Stimulated activated naive CD8-positive, alpha-beta T cell treated with anti-CD3 and anti-CD28 coated beads, Interleukin-15, Interleukin-2, amounts not matched to agents 100 ng/mL and 50 ng/mL, for 24 hours (primary cell): Measurements from ENCODE around the gene MZT2A.
A peak's percentile ranks its signal among the peaks of the same experiment; 100 is the strongest.
"Not testable (repeated sequence)": the region's sequence is repeated elsewhere in the genome, so short reads cannot be mapped to it uniquely, and the experiment has no call there.

Experiments used
- H3K27ac Mint-ChIP-seq: one replicate; pipeline ENCODE4 v1.8.0; 2021; ENCODE audit warnings: mild to moderate bottlenecking, mixed read lengths
- H3K27me3 Mint-ChIP-seq: one replicate; pipeline ENCODE4 v1.8.0; 2021; ENCODE audit warnings: mixed read lengths
- H3K36me3 Mint-ChIP-seq: one replicate; pipeline ENCODE4 v1.8.0; 2021; ENCODE audit warnings: low read depth, mixed read lengths
- H3K4me1 Mint-ChIP-seq: one replicate; pipeline ENCODE4 v1.8.0; 2021; ENCODE audit warnings: low read depth, mixed read lengths
- H3K4me3 Mint-ChIP-seq: one replicate; pipeline ENCODE4 v1.8.0; 2021; ENCODE audit warnings: mild to moderate bottlenecking, mixed read lengths
- H3K9me3 Mint-ChIP-seq: one replicate; pipeline ENCODE4 v1.8.0; 2021; ENCODE audit warnings: mixed read lengths

MZT2A gene

GRCh38 chr2:131527131-131528001 is 35.2 kb upstream of the MZT2A start, which contains the start of gene CCDC74A:
TSS of gene CCDC74A (plus strand) at chr2:131527888. CDS start at chr2:131527971, 83 bp downstream.
- peak within 1 kb of the TSS; percentile 82 for H3K4me3 Mint-ChIP-seq
- H3K36me3 Mint-ChIP-seq, H3K9me3 Mint-ChIP-seq, H3K27me3 Mint-ChIP-seq: not testable (repeated sequence)
- H3K4me1 Mint-ChIP-seq: peaks cover 14% of the 10 kb centered on the region
- peak within 1 kb of the TSS; percentile 82 for H3K27ac Mint-ChIP-seq

DNA sequence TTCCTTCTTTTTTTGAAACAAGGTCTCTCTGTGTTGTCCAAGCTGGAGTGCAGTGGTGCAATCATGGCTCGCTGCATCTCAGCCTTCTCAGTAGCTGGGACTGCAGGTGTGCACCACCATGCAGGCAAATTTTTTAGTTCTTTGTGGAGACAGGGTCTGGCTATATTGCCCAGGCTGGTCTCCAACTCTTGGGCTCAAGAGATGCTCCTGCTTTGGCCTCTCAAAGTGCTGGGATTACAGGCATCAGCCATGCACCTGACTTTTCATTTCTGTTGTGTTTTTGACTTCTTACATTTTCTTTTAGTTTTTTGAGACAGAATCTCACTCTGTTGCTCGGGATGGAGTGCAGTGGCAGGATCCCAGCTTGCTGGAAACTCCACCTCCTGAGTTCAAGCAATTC is 33.1 kb upstream of the MZT2A start:
- not testable (repeated sequence) for H3K9me3 Mint-ChIP-seq

DNA sequence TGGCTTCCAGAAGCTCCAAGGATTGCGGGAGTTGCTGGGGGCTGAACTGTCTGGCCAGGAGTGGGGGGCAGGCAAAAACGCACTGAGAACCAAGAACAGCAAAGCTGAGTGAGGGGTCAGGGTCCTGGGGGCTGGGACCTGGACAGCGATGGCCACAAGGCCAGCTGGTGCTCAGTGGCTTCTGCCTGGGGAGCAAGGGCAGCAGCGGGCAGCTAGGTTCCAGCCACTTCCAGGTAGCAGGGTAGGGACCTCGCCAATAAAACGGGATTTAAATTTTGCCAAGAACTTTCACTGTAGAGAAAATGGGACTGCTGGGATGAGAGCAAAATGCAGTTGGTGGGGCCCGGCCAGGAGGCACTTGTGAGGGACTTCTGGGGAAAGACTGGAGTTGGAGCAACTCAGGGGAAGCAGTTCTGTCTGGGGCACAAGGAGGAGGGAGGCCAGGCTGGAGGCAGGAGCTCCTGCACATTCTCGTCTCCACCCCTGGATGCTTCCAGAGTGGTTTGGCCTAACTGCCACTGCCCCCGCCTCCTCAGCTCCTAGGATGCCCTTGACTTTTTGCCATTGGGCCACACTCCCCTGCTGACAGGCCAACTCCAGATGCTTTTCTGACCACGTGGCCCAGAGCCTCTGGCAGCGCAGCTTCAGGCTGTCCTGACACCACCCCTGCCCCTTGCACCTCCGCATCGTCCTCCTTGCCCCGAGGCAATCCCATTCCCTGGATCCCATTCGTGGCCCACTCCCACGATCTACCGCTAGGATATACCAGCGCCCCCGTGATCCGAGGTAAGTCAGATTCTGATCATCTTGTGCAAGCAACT is 30.0 kb upstream of the MZT2A start:
- Mint-ChIP-seq H3K27ac (no peak overlapping the region), H3K36me3 (peaks cover 11% of the 10 kb centered on the region), H3K4me1 (no peaks in the 10 kb centered on the region), H3K27me3 (no peaks in the 10 kb centered on the region), H3K4me3 (no peak overlapping the region), H3K9me3 (no peaks in the 10 kb centered on the region)

More for the DNA sequence above, 33.1 kb upstream of the MZT2A start:
- not testable (repeated sequence) for H3K36me3 Mint-ChIP-seq, H3K27ac Mint-ChIP-seq, H3K27me3 Mint-ChIP-seq, H3K4me3 Mint-ChIP-seq
- H3K4me1 Mint-ChIP-seq: peaks cover 14% of the 10 kb centered on the region

- not testable (repeated sequence) for H3K9me3 Mint-ChIP-seq
Observed at GRCh38 chr2:131521524-131521923, 29.3 kb upstream of the MZT2A start.

DNA sequence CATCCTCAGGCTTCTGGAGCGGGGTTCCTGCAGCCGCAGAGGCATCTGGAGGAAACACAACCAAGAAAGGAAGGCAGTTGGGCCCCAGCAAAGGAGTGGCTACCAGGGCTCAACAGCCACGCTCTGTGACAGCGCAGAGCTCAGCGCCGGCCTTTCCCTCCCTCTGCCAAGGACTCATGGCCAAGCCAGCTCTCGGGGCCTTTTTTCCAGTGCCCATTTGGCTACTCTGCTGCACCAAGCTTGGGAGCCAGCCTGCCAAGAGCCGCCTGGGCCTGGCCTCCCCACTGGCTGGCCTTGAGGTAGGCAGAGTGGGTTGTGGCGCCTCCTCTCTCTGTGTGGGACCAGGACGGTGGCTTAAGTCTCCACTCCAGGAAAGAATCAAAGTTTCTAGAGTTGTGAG is 28.3 kb upstream of the MZT2A start:
- Mint-ChIP-seq H3K4me1 (no peaks in the 10 kb centered on the region), H3K9me3 (no peaks in the 10 kb centered on the region), H3K4me3 (no peak overlapping the region), H3K27ac (no peak overlapping the region), H3K27me3 (no peaks in the 10 kb centered on the region), H3K36me3 (peaks cover 15% of the 10 kb centered on the region)

More at GRCh38 chr2:131521524-131521923, 29.3 kb upstream of the MZT2A start:
- H3K36me3 Mint-ChIP-seq: peaks cover 15% of the 10 kb centered on the region
- not testable (repeated sequence) for H3K27ac Mint-ChIP-seq, H3K4me3 Mint-ChIP-seq, H3K4me1 Mint-ChIP-seq, H3K27me3 Mint-ChIP-seq

DNA sequence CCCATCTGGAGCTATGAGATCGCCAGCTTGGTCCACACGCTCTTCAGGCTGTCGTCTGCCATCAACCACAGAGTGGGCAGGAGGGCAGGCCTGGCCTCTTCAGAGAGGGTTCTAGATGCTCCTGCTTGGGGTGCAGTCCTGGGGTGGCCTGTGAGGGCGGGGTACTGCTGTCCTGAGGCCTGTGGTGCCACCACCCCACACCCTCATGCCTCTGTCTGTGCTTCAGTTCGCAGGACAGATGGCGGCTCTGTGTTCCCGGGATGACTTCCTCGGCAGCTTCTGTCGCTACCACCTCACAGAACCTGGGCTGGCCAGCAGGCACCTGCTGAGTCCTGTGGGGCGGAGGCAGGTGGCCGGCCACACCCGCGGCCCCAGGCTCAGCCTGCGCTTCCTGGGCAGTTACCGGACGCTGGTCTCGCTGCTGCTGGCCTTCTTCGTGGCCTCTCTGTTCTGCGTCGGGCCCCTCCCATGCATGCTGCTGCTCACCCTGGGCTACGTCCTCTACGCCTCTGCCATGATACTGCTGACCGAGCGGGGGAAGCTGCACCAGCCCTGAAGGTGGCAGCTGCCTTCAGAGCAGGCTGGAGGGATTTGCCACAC is 27.8 kb upstream of the MZT2A start:
- H3K9me3 Mint-ChIP-seq, H3K27me3 Mint-ChIP-seq, H3K27ac Mint-ChIP-seq, H3K4me3 Mint-ChIP-seq, H3K4me1 Mint-ChIP-seq: not testable (repeated sequence)
- H3K36me3 Mint-ChIP-seq: peaks cover 15% of the 10 kb centered on the region

- Mint-ChIP-seq H3K4me1 (no peaks in the 10 kb centered on the region), H3K27ac (no peak overlapping the region), H3K9me3 (no peaks in the 10 kb centered on the region), H3K27me3 (no peaks in the 10 kb centered on the region), H3K36me3 (peaks cover 15% of the 10 kb centered on the region), H3K4me3 (no peak overlapping the region)
Observed at GRCh38 chr2:131519466-131519865, 27.3 kb upstream of the MZT2A start.

GRCh38 chr2:131518531-131518930 is 26.3 kb upstream of the MZT2A start:
- H3K36me3 Mint-ChIP-seq: peaks cover 15% of the 10 kb centered on the region
- H3K27ac Mint-ChIP-seq, H3K4me3 Mint-ChIP-seq, H3K4me1 Mint-ChIP-seq, H3K27me3 Mint-ChIP-seq, H3K9me3 Mint-ChIP-seq: not testable (repeated sequence)

DNA sequence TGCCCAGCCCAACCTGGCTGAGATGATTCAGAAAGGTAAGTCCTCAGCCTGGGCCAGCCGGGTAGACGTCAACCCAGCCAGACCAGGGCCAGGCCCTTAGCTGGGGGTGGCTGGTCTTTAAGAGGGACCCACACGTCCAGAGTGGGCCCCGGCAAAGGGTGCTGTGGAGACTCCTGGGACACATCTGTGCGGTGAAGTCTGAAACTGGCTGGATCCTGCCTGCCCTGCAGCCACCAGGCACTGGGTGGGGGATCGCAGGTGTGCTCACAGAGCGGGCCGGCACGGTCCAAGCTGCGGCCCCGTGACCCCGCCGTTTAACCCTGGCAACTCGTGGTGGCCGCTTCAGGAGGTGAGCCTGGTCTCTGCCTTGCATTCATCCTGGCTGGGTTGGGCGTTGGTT is 25.7 kb upstream of the MZT2A start:
- not testable (repeated sequence) for H3K4me1 Mint-ChIP-seq, H3K27me3 Mint-ChIP-seq, H3K9me3 Mint-ChIP-seq, H3K27ac Mint-ChIP-seq, H3K4me3 Mint-ChIP-seq
- H3K36me3 Mint-ChIP-seq: peaks cover 15% of the 10 kb centered on the region

GRCh38 chr2:131517106-131517831 is 25.1 kb upstream of the MZT2A start:
- Mint-ChIP-seq H3K27me3 (no peaks in the 10 kb centered on the region), H3K4me3 (no peak overlapping the region), H3K4me1 (peaks cover 11% of the 10 kb centered on the region), H3K27ac (no peak overlapping the region), H3K9me3 (no peaks in the 10 kb centered on the region), H3K36me3 (peaks cover 18% of the 10 kb centered on the region)

GRCh38 chr2:131516621-131517020 is 24.4 kb upstream of the MZT2A start:
- Mint-ChIP-seq H3K4me1 (peaks cover 11% of the 10 kb centered on the region), H3K36me3 (peaks cover 13% of the 10 kb centered on the region)
- not testable (repeated sequence) for H3K4me3 Mint-ChIP-seq, H3K9me3 Mint-ChIP-seq, H3K27ac Mint-ChIP-seq, H3K27me3 Mint-ChIP-seq

GRCh38 chr2:131516011-131516410 is 23.8 kb upstream of the MZT2A start:
- Mint-ChIP-seq H3K27me3 (no peaks in the 10 kb centered on the region), H3K27ac (no peak overlapping the region), H3K36me3 (peaks cover 12% of the 10 kb centered on the region), H3K4me3 (no peak overlapping the region), H3K9me3 (no peaks in the 10 kb centered on the region), H3K4me1 (peaks cover 11% of the 10 kb centered on the region)

GRCh38 chr2:131515235-131515634 is 23.0 kb upstream of the MZT2A start:
- Mint-ChIP-seq H3K36me3 (peaks cover 12% of the 10 kb centered on the region), H3K4me1 (peaks cover 11% of the 10 kb centered on the region)
- H3K9me3 Mint-ChIP-seq, H3K27me3 Mint-ChIP-seq, H3K27ac Mint-ChIP-seq, H3K4me3 Mint-ChIP-seq: not testable (repeated sequence)

GRCh38 chr2:131514408-131515166 is 22.4 kb upstream of the MZT2A start:
- H3K9me3 Mint-ChIP-seq, H3K27ac Mint-ChIP-seq, H3K4me3 Mint-ChIP-seq, H3K27me3 Mint-ChIP-seq: not testable (repeated sequence)
- Mint-ChIP-seq H3K36me3 (peaks cover 17% of the 10 kb centered on the region), H3K4me1 (peaks cover 11% of the 10 kb centered on the region)
